ENCODE data around the gene ELANE. TPM values are rescaled to one million over a fixed set of nuclear protein-coding genes. Genes with fewer than 3 reads are reported as not detected.

ELANE gene
- total RNA-seq, 1 experiment from 2014 or later: not detected

Other genes starting within 250 kb of the ELANE start
- 120 and 128 TPM in 2 replicates for gene POLRMT, start 218.8 kb upstream of the ELANE start, total RNA-seq (2014; rRNA removed; shearing (Covaris generic))
- gene FGF22, start 212.4 kb upstream of the ELANE start, total RNA-seq (2014; rRNA removed; shearing (Covaris generic)): not detected in 2 replicates
- gene RNF126, start 189.1 kb upstream of the ELANE start, total RNA-seq (2014; rRNA removed; shearing (Covaris generic)): 119 and 128 TPM in 2 replicates
- 7.4 and 9.7 TPM in 2 replicates for gene FSTL3, start 175.9 kb upstream of the ELANE start, total RNA-seq (2014; rRNA removed; shearing (Covaris generic))
- gene PRSS57, start 156.9 kb upstream of the ELANE start, total RNA-seq (2014; rRNA removed; shearing (Covaris generic)): not detected in 2 replicates
- 28.7 and 34.6 TPM in 2 replicates for gene PALM, start 143.4 kb upstream of the ELANE start, total RNA-seq (2014; rRNA removed; shearing (Covaris generic))
- gene MISP, start 101.2 kb upstream of the ELANE start, total RNA-seq (2014; rRNA removed; shearing (Covaris generic)): 0.11 and 0.31 TPM in 2 replicates
- 460 and 481 TPM in 2 replicates for gene PTBP1, start 54.9 kb upstream of the ELANE start, total RNA-seq (2014; rRNA removed; shearing (Covaris generic))
- gene PLPPR3, start 30.3 kb upstream of the ELANE start, total RNA-seq (2014; rRNA removed; shearing (Covaris generic)): 52.0 and 53.8 TPM in 2 replicates
- gene AZU1, start 24.5 kb upstream of the ELANE start, total RNA-seq (2014; rRNA removed; shearing (Covaris generic)): 0.85 and 1.3 TPM in 2 replicates
- 0.66 TPM in 1 of 2 replicates, not detected in the other for gene PRTN3, start 11.3 kb upstream of the ELANE start, total RNA-seq (2014; rRNA removed; shearing (Covaris generic))
- gene CFD, start 7.4 kb downstream of the ELANE start, total RNA-seq (2014; rRNA removed; shearing (Covaris generic)): 1.4 and 1.5 TPM in 2 replicates
- 29.5 and 36.2 TPM in 2 replicates for gene MED16, start 40.9 kb downstream of the ELANE start, total RNA-seq (2014; rRNA removed; shearing (Covaris generic))
- gene RNU6-9, start 41.2 kb downstream of the ELANE start, total RNA-seq (2014; rRNA removed; shearing (Covaris generic)): not detected in 2 replicates
- 47.5 and 49.9 TPM in 2 replicates for gene R3HDM4, start 60.9 kb downstream of the ELANE start, total RNA-seq (2014; rRNA removed; shearing (Covaris generic))
- 0.67 and 1.4 TPM in 2 replicates for gene KISS1R, start 65.0 kb downstream of the ELANE start, total RNA-seq (2014; rRNA removed; shearing (Covaris generic))
- 85.4 and 92.6 TPM in 2 replicates for gene ARID3A, start 73.7 kb downstream of the ELANE start, total RNA-seq (2014; rRNA removed; shearing (Covaris generic))
- 107 and 140 TPM in 2 replicates for gene WDR18, start 132.0 kb downstream of the ELANE start, total RNA-seq (2014; rRNA removed; shearing (Covaris generic))
- gene GRIN3B, start 148.1 kb downstream of the ELANE start, total RNA-seq (2014; rRNA removed; shearing (Covaris generic)): 0.03 and 0.07 TPM in 2 replicates
- gene TMEM259, start 168.8 kb downstream of the ELANE start, total RNA-seq (2014; rRNA removed; shearing (Covaris generic)): 153 and 185 TPM in 2 replicates
- not detected in 2 replicates for gene RNU6-2, start 169.2 kb downstream of the ELANE start, total RNA-seq (2014; rRNA removed; shearing (Covaris generic))
- gene CNN2, start 174.3 kb downstream of the ELANE start, total RNA-seq (2014; rRNA removed; shearing (Covaris generic)): 440 and 495 TPM in 2 replicates
- 17.9 and 19.7 TPM in 2 replicates for gene ABCA7, start 187.8 kb downstream of the ELANE start, total RNA-seq (2014; rRNA removed; shearing (Covaris generic))
- gene ARHGAP45, start 214.9 kb downstream of the ELANE start, total RNA-seq (2014; rRNA removed; shearing (Covaris generic)): 46.0 and 48.7 TPM in 2 replicates
- 226 and 283 TPM in 2 replicates for gene POLR2E, start 243.1 kb downstream of the ELANE start, total RNA-seq (2014; rRNA removed; shearing (Covaris generic))

All from H7 (cell line).